ENCODE measurements around the gene PASK.
"Not testable (repeated sequence)": the region's sequence is repeated elsewhere in the genome, so short reads cannot be mapped to it uniquely, and the experiment has no call there.

Gene PASK

GRCh38 chr2:241123816-241124536 lies 25.3 kb downstream of the PASK start:
- DNase-seq, result no peak

DNA sequence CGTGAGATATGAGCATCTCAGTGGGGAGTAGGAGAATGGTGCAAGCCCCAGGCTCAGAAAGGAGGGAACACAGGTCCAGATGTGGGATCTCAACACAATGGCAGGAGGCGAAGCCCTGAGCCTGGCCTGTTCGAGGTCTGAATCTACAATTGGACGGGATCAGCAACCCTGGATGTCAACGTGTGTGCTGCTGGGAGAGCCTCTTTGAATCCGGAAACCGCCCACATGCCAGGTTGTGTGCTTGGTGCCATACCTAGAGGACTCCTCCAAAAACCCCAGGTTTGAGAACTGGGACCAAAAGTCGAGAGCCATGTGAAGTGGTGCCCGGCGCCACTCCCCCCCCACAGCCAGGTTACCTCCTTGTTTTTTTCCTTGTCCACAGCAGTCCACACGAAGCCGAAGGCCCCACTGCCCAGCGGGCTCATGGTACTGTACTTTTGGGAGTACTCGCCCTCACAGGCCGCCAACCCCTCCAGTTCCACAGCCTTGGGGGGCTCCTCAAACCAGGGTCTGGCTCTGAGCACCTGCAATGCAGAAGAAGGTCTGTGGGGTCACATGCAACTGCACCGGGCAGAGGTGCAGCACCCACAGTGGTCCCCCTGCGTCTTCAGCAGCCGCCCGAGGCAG lies 26.8 kb downstream of the PASK start:
- DNase-seq, result no peak

GRCh38 chr2:241121008-241121407 lies 28.3 kb downstream of the PASK start:
- DNase-seq, result no peak

- no peak for DNase-seq
These were observed 28.8 kb downstream of the PASK start for GRCh38 chr2:241120440-241120839.

- DNase-seq, result no peak
These were observed 30.4 kb downstream of the PASK start for GRCh38 chr2:241118737-241119505.

GRCh38 chr2:241116606-241117560 lies 32.4 kb downstream of the PASK start:
- DNase-seq, result no peak

DNA sequence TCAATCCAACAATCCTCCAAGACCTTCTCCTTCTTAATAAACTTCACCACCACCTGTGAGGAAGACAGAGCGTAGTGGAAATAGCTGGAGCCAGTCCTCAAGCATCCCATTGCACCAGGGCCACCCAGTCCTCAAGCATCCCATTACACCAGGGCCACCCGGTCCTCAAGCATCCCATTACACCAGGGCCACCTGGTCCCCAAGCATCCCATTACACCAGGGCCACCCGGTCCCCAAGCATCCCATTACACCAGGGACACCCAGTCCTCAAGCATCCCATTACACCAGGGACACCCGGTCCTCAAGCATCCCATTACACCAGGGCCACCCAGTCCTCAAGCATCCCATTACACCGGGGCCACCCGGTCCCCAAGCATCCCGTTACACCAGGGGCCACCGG lies 33.9 kb downstream of the PASK start:
- DNase-seq, result no peak

GRCh38 chr2:241114836-241115235 lies 34.4 kb downstream of the PASK start:
- no peak for DNase-seq

DNA sequence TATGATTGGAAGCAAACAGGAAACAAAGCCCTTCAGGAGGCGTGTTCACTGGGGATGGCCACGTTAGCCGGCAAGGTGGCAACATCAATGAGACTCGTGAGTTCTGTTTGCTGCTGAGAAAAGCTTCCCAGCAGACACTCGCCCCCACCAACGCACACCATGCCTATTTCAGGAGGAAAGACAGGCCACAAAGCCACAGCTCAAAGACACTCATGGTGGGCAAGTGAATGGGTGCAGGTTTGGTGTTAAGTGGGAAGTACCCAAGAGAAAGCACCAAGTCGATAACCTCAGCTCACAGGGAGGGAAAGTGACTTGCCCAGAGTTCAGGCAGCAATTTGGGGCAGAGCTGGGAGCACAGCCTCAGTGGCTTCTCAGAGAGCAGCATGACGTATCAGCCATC lies 36.7 kb downstream of the PASK start:
- no peak for DNase-seq

DNA sequence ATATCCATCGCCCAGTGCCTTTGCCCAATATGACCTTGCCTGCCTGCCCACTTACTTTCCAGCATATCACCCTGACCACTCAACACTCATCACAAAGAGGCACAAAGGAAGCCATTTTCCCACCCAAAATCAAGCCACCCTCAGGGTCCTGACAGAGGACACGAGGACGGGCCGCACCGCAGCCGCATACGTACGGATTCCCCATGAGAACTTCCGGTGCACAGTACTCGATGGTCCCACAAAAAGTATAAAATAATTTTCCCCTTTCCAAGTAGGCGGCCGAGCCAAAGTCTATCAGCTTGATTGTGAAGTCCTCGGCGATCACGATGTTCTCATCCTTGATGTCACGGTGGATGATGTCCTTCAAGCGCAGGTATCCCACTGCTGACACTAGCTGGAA lies 37.2 kb downstream of the PASK start:
- DNase-seq, result no peak

DNA sequence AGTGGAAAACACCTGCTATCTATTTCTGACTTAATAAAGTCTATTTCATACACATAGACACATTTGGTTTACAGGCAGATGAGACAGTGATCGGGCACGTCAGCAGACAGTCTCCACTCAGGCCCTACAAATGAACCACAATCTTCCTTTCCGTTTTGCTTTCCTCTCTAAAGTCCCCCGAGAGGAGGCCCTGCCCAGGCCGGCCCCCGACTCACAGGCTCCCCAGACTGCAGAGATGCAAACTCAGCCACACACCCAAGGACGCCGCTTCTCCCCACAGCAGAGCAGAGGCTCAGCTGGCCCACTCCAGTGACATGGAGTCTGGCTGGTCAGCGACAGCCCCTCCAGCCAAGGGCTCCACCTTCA lies 37.8 kb downstream of the PASK start:
- no peak for DNase-seq

- no peak for DNase-seq
These were observed 38.4 kb downstream of the PASK start for GRCh38 chr2:241110607-241111439.

- no peak for DNase-seq
These were observed 39.1 kb downstream of the PASK start for GRCh38 chr2:241110089-241110606.

DNA sequence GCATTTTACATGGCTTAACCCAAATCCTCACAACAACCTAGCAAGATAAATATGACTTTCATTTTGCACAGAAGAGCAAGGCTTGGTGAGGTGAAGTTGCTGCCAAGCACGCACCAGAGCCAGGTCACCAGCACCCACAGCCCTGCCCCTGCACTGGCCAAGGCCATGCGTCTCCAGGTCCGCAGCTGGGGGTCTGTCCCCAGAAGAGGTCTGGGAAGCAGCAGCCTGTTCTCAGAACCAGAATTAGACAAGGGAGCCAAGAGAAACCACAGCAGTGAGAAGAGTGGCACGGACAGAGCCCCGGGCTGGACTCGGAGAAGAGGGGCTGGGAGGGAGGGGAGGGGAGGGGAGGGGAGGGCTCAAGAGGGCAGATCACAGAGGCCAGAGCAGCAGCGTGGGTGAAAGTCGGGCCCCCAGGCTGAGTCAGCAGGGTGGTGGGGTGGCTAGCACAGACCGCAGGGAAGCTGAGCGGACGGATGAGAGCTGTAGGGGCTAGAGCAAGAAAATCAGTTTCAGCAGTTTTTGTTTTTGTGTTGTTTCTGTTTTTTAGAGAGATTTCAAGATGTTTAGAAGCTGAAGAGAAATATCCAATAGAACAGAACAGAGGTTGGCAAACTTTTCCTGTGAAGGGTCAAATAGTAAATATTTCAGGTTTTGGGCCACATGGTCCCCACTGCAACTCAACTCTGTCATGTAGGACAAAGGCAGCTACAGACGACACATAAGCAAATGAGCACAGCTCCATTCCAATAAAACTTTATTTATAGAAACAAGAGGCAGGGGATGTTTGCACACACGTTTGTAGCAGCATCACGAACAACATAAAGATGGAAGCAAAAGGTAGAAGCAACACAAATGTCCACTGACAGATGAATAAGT lies 39.8 kb downstream of the PASK start:
- no peak for DNase-seq

DNA sequence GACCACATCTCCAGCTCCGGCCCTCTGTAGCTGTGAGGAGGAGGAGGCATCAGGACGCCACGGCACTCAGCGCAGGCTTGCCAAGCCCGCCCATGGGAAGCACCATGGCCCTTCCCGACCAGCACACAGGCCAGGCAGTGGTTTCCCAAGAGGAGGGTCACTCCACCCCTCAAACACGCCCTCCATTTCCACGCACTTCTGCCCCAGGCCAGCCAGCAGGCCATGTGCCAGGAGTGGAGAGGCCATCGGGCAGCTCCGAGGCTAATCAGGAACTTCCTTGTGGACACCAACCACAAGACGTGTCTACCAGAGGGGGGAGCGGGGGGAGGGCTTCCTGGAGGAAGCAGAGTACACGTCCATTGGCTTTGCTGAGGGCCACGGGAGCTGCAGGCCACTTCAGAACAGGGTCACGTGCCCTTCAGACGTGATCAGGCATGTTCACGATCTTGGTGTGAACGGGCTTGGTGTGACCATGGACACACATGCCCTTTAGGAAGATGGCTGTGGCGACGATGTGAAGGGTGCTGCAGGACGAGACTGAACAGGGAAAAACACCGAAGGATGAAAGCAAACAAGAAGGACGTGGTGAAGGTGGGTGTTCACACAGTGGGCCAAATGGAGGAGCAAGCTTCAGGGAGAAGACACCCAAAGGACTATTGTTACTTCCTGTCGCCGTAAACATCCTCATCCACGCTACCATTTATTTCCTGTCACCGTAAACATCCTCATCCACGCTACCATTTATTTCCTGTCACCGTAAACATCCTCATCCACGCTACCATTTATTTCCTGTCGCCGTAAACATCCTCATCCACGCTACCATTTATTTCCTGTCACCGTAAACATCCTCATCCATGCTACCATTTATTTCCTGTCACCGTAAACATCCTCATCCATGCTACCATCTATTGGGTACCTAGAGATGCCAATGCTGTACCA lies 40.7 kb downstream of the PASK start:
- DNase-seq, result no peak

DNA sequence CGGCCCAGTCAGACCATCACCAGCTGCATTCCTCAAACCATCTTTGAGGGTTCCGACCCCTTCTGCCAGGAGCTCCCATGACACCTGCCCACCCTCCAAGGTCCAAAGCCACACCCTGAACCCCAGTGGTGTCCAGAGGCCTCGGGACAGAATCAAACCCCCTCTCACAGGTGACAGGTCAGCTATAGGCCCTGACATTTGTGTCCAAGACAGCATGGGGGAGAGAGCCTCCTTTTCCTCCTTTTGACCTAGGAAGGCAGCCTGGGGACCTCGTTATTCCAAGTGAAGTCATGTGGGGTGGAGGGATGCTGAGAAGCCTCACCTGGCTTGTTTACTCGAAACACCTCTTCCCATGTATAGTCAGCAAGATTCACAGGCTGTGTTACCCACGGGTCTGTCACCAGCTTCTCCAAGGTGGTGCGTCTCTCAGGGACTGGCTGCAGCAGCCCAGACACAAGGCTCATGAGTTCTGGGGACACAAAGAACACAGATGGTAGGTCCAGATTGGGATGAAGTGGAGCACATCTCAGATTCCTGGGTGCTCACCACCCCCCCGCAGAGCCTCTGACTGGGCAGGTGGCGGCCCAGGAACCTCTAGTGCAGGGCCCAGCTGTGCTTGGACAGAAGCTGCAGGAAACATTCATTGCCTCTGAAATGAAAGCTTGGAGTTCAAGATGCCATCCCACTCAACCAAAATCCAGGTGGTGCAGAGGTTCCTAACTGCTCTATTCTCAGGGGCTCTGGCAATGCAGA lies 42.1 kb downstream of the PASK start:
- no peak for DNase-seq

GRCh38 chr2:241105641-241106040 lies 43.6 kb downstream of the PASK start:
- DNase-seq, result no peak

DNA sequence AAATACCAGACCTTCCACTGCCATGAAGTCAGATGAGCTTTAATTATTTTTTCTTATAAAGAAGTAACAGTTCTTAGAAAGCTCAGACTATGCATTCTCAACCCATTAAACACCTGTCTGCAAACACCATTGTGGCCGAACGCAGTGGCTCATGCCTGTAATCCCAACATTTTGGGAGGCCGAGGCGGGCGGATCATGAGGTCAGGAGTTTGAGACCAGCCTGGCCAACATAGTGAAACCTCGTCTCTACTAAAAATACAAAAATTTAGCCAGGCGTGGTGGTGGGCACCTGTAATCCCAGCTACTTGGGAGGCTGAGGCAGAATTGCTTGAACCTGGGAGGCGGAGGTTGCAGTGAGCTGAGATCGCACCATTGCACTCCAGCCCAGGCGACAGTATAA lies 44.7 kb downstream of the PASK start:
- not testable (repeated sequence) for DNase-seq

GRCh38 chr2:241103176-241103595 lies 46.1 kb downstream of the PASK start:
- no peak for DNase-seq
